ENCODE measurements around the gene PAF1. TPM values are rescaled to one million over a fixed set of nuclear protein-coding genes. Genes with fewer than 3 reads are reported as not detected.

The PAF1 gene
- total and polyA plus RNA-seq, 4 donors, result 13.7 to 29.4 (median 18.9) TPM

GRCh38 chr19:39339674-39340073 is 51.2 kb downstream of the PAF1 start:
- TF ChIP-seq HNF4A (conservative IDR thresholded peaks at IDR 0.05) (no peak), GABPA (IDR thresholded peaks at IDR 0.05 in 1 of 2, conservative IDR thresholded peaks at IDR 0.05 in 1 of 2) (no peak), RXRA (IDR thresholded peaks at IDR 0.05) (no peak), TAF1 (conservative IDR thresholded peaks at IDR 0.05) (no peak), FOXA1 (IDR thresholded peaks at IDR 0.05) (no peak), MAX (IDR thresholded peaks at IDR 0.05) (no peak), RAD21 (IDR thresholded peaks at IDR 0.05) (no peak), NR2F2 (IDR thresholded peaks at IDR 0.05) (no peak), CTCF (IDR thresholded peaks at IDR 0.05; ENCODE audit: low read depth, low read length, missing input control) (no peak)
- Histone ChIP-seq H3K9me3 (ENCODE audit: control insufficient read depth in 4 of 4, low read length in 3 of 4) (no peaks in the 10 kb centered on the region), H3K9ac (ENCODE audit: low read depth in 1 of 2, low read length in 2 of 2) (no peak overlapping the region), H3K27me3 (ENCODE audit: control insufficient read depth in 4 of 4, insufficient read depth in 4 of 4, low read length in 3 of 4) (no peaks in the 10 kb centered on the region), H3K27ac (ENCODE audit: low read depth in 1 of 2, low read length in 2 of 2) (no peak overlapping the region), H3K36me3 (ENCODE audit: control insufficient read depth in 4 of 4, insufficient read depth in 3 of 4, low read depth in 1 of 4, low read length in 3 of 4) (no peaks in the 10 kb centered on the region), H3K4me1 (ENCODE audit: control insufficient read depth in 4 of 4, insufficient read depth in 4 of 4, low read length in 3 of 4) (peaks cover 5 to 29% (median 16%) of the 10 kb centered on the region in 4 donors), H3K4me3 (ENCODE audit: low read depth in 1 of 3, low read length in 3 of 3) (no peak overlapping the region)
- DNase-seq (ENCODE audit: low spot score), result no peak
- 100% methylated on average over 1 of the region's 1 CpG for WGBS

GRCh38 chr19:39336483-39336882 is 54.4 kb downstream of the PAF1 start:
- WGBS, result 64% methylated on average over 3 of the region's 3 CpGs
- Histone ChIP-seq H3K4me1 (ENCODE audit: control insufficient read depth in 4 of 4, insufficient read depth in 4 of 4, low read length in 3 of 4) (peaks cover 5 to 12% (median 7%) of the 10 kb centered on the region in 4 donors), H3K9me3 (ENCODE audit: control insufficient read depth in 4 of 4, low read length in 3 of 4) (no peaks in the 10 kb centered on the region), H3K36me3 (ENCODE audit: control insufficient read depth in 4 of 4, insufficient read depth in 3 of 4, low read depth in 1 of 4, low read length in 3 of 4) (no peaks in the 10 kb centered on the region), H3K27me3 (ENCODE audit: control insufficient read depth in 4 of 4, insufficient read depth in 4 of 4, low read length in 3 of 4) (no peaks in the 10 kb centered on the region), H3K4me3 (ENCODE audit: low read depth in 1 of 3, low read length in 3 of 3) (no peak overlapping the region), H3K27ac (ENCODE audit: low read depth in 1 of 2, low read length in 2 of 2) (peak overlapping the region in 1 of 2 donors; percentile 42), H3K9ac (ENCODE audit: low read depth in 1 of 2, low read length in 2 of 2) (no peak overlapping the region)
- TF ChIP-seq FOXA2 (IDR thresholded peaks at IDR 0.05) (no peak), REST (IDR thresholded peaks at IDR 0.05) (no peak), RXRA (IDR thresholded peaks at IDR 0.05) (no peak), ZBTB33 (IDR thresholded peaks at IDR 0.05) (no peak), ATF3 (IDR thresholded peaks at IDR 0.05) (no peak), CTCF (IDR thresholded peaks at IDR 0.05; ENCODE audit: low read depth, low read length, missing input control) (no peak), YY1 (IDR thresholded peaks at IDR 0.05) (no peak), JUND (IDR thresholded peaks at IDR 0.05) (no peak), NR2F2 (IDR thresholded peaks at IDR 0.05) (no peak), HNF4A (conservative IDR thresholded peaks at IDR 0.05) (no peak), GABPA (IDR thresholded peaks at IDR 0.05 in 1 of 2, conservative IDR thresholded peaks at IDR 0.05 in 1 of 2) (no peak), MAX (IDR thresholded peaks at IDR 0.05) (no peak), FOXA1 (IDR thresholded peaks at IDR 0.05) (no peak), HNF4G (IDR thresholded peaks at IDR 0.05) (no peak), RAD21 (IDR thresholded peaks at IDR 0.05) (no peak), EGR1 (IDR thresholded peaks at IDR 0.05; ENCODE audit: low read depth in 2 of 2) (no peak)
- DNase-seq (ENCODE audit: low spot score), result no peak

Data from liver (tissue), 9 donors.